ENCODE data around the gene TSHZ1. TPM values are rescaled to one million over a fixed set of nuclear protein-coding genes. Genes with fewer than 3 reads are reported as not detected.

TSHZ1 gene
- total RNA-seq, 1 donor from 2014 or later = 17.0 TPM

- intact Hi-C loops (cut with DNase I) = no loop called here
- H3K36me3 ChIP-seq = peaks cover 29% of the 10 kb centered on the region
Measured at GRCh38 chr18:75285876-75286275, 75.3 kb downstream of the TSHZ1 start.

GRCh38 chr18:75287006-75287405 lies 76.4 kb downstream of the TSHZ1 start:
- intact Hi-C loops (cut with DNase I) = no loop called here
- Histone ChIP-seq H3K36me3 (peaks cover 29% of the 10 kb centered on the region), H3K4me3 (no peak overlapping the region), H3K27me3 (ENCODE audit: low read depth) (no peaks in the 10 kb centered on the region), H3K9me3 (no peaks in the 10 kb centered on the region), H3K4me1 (no peaks in the 10 kb centered on the region), H3K27ac (no peak overlapping the region)
- DNase-seq = no peak
- TF ChIP-seq CTCF (IDR thresholded peaks at IDR 0.05) = no peak
- ATAC-seq = no peak

More at GRCh38 chr18:75285876-75286275, 75.3 kb downstream of the TSHZ1 start:
- H3K4me1 ChIP-seq = no peaks in the 10 kb centered on the region
- TF ChIP-seq CTCF (IDR thresholded peaks at IDR 0.05) = no peak
- DNase-seq (no peak), ATAC-seq (no peak)
- no peak overlapping the region for H3K4me3 ChIP-seq
- H3K9me3 ChIP-seq = no peaks in the 10 kb centered on the region
- H3K27ac ChIP-seq = no peak overlapping the region
- H3K27me3 ChIP-seq (ENCODE audit: low read depth) = no peaks in the 10 kb centered on the region

- no peaks in the 10 kb centered on the region for H3K4me1 ChIP-seq
- intact Hi-C loops (cut with DNase I) = no loop called here
- H3K36me3 ChIP-seq = peaks cover 29% of the 10 kb centered on the region
- ATAC-seq = no peak
- no peak for TF ChIP-seq CTCF (IDR thresholded peaks at IDR 0.05)
- DNase-seq = no peak
- no peaks in the 10 kb centered on the region for H3K27me3 ChIP-seq (ENCODE audit: low read depth)
- H3K27ac ChIP-seq = no peak overlapping the region
- H3K4me3 ChIP-seq = no peak overlapping the region
- no peaks in the 10 kb centered on the region for H3K9me3 ChIP-seq
Measured at GRCh38 chr18:75287700-75288099, 77.1 kb downstream of the TSHZ1 start.

- no peak for ATAC-seq
- intact Hi-C loops (cut with DNase I) = no loop called here
Measured at GRCh38 chr18:75289761-75290160, 79.2 kb downstream of the TSHZ1 start.

GRCh38 chr18:75290737-75291358 lies 80.3 kb downstream of the TSHZ1 start:
- TF ChIP-seq CTCF (IDR thresholded peaks at IDR 0.05) = no peak
- ATAC-seq (no peak), DNase-seq (no peak)
- Histone ChIP-seq H3K4me1 (no peaks in the 10 kb centered on the region), H3K27me3 (ENCODE audit: low read depth) (no peaks in the 10 kb centered on the region), H3K27ac (no peak overlapping the region), H3K36me3 (peaks cover 21% of the 10 kb centered on the region), H3K9me3 (no peaks in the 10 kb centered on the region), H3K4me3 (no peak overlapping the region)
- intact Hi-C loops (cut with DNase I) = no loop called here

More at GRCh38 chr18:75289761-75290160, 79.2 kb downstream of the TSHZ1 start:
- peaks cover 29% of the 10 kb centered on the region for H3K36me3 ChIP-seq
- H3K27me3 ChIP-seq (ENCODE audit: low read depth) = no peaks in the 10 kb centered on the region
- no peaks in the 10 kb centered on the region for H3K9me3 ChIP-seq
- TF ChIP-seq CTCF (IDR thresholded peaks at IDR 0.05) = no peak
- no peak for DNase-seq
- H3K4me3 ChIP-seq = no peak overlapping the region
- no peak overlapping the region for H3K27ac ChIP-seq
- no peaks in the 10 kb centered on the region for H3K4me1 ChIP-seq
